Skin of body (tissue), 2 donors: ENCODE measurements around the gene PRR11. TPM values are rescaled to one million over a fixed set of nuclear protein-coding genes. Genes with fewer than 3 reads are reported as not detected.
"Not testable (repeated sequence)": the region's sequence is repeated elsewhere in the genome, so short reads cannot be mapped to it uniquely, and the experiment has no call there.

Source experiments
- DNase-seq: peaks from one replicate; lab custom pipeline; 2025; lab: John Stamatoyannopoulos, UW
- total RNA-seq: library from RNA; depleted of rRNA; stranded (reverse); fragments of >200 nt; gene quantifications from one replicate; pipeline ENCODE4 v1.2.3, GENCODE V29; 2014

Gene PRR11
- 4.0 TPM for total RNA-seq

- no peak for DNase-seq
These were observed at the start of gene PRR11 for GRCh38 chr17:59155439-59156177. Gene PRR11, plus strand, starts transcription at chr17:59155746. Its CDS starts 14,007 bp downstream, at chr17:59169753.

- peak; percentile 18 for DNase-seq
These were observed 49.6 kb upstream of the PRR11 start for GRCh38 chr17:59105852-59106462.

GRCh38 chr17:59106463-59107305 lies 48.9 kb upstream of the PRR11 start, which contains the start of gene TRIM37:
Gene TRIM37, minus strand, starts transcription at chr17:59106880. Its CDS starts 419 bp downstream, at chr17:59106461.
- DNase-seq = peak; percentile 98

GRCh38 chr17:59107306-59107670 lies 48.3 kb upstream of the PRR11 start:
- peak; percentile 65 for DNase-seq

GRCh38 chr17:59108400-59109102 lies 47.0 kb upstream of the PRR11 start:
- DNase-seq = no peak

- no peak for DNase-seq
These were observed 44.6 kb upstream of the PRR11 start for GRCh38 chr17:59110973-59111372.

- DNase-seq = no peak
These were observed 44.0 kb upstream of the PRR11 start for GRCh38 chr17:59111539-59111938.

GRCh38 chr17:59115474-59115873 lies 40.1 kb upstream of the PRR11 start:
- no peak for DNase-seq

GRCh38 chr17:59121901-59122480 lies 33.6 kb upstream of the PRR11 start:
- no peak for DNase-seq

- no peak for DNase-seq
These were observed 30.9 kb upstream of the PRR11 start for GRCh38 chr17:59124665-59125064.

GRCh38 chr17:59126809-59127417 lies 28.6 kb upstream of the PRR11 start:
- no peak for DNase-seq

GRCh38 chr17:59129814-59130213 lies 25.7 kb upstream of the PRR11 start:
- DNase-seq = no peak

- DNase-seq = no peak
These were observed 24.4 kb upstream of the PRR11 start for GRCh38 chr17:59131131-59131530.

GRCh38 chr17:59138339-59138738 lies 17.2 kb upstream of the PRR11 start:
- not testable (repeated sequence) for DNase-seq

- no peak for DNase-seq
These were observed 15.6 kb upstream of the PRR11 start for GRCh38 chr17:59139939-59140338.

GRCh38 chr17:59141860-59142259 lies 13.7 kb upstream of the PRR11 start:
- no peak for DNase-seq

- DNase-seq = no peak
These were observed 9.9 kb upstream of the PRR11 start for GRCh38 chr17:59145571-59146096.

GRCh38 chr17:59149051-59149450 lies 6.5 kb upstream of the PRR11 start:
- DNase-seq = no peak

- DNase-seq = no peak
These were observed 5.6 kb upstream of the PRR11 start for GRCh38 chr17:59149841-59150511.

GRCh38 chr17:59151006-59151405 lies 4.5 kb upstream of the PRR11 start:
- DNase-seq = no peak
